GM12878 (cell line): ENCODE results near the gene NOXA1. TPM values are rescaled to one million over a fixed set of nuclear protein-coding genes. Genes with fewer than 3 reads are reported as not detected.

ENCODE experiments used
- ATAC-seq: fragments of 200-7000 bp; cut with Tn5 transposase; 3 replicates; pipeline ENCODE4 v1.9.1; 2020; ENCODE audit warnings: mild to moderate bottlenecking, moderate library complexity
- BruUV-seq: library from RNA; stranded (reverse); fragments of 400-500 nt; replicated peaks from 2 replicates; lab custom pipeline; 2021; lab: Mats Ljungman, UMichigan
- CTCF ChIA-PET: fragments of 300-600 bp; sonication (Branson Sonifier 250); formaldehyde crosslinking; extraction: SDS; loops from one replicate; lab custom pipeline; 2021; ENCODE audit warnings: inconsistent platforms; lab: Yijun Ruan, JAX
- POLR2A ChIA-PET: fragments of 350-600 bp; formaldehyde crosslinking; extraction: SDS; loops from one replicate; lab custom pipeline; 2021; ENCODE audit warnings: inconsistent platforms; lab: Charles Lee
- RAD21 ChIA-PET: fragments of 300-600 bp; sonication (Branson Sonifier 250); formaldehyde crosslinking; loops from one replicate; lab custom pipeline; 2023; ENCODE audit warnings: antibody characterized with exemption; ENCODE audit not compliant: unreplicated experiment; lab: Charles Lee
- SMC1A ChIA-PET: fragments of 300-600 bp; sonication (Branson Sonifier 250); formaldehyde crosslinking; loops from one replicate; lab custom pipeline; 2023; ENCODE audit not compliant: unreplicated experiment, uncharacterized antibody; lab: Charles Lee
- DNase-seq: peaks from one replicate; pipeline ENCODE4 v3.0.0-alpha.2; 2011; ENCODE audit warnings: low read depth, low spot score
- FAIRE-seq: peaks from 3 replicates; lab custom pipeline; 2011; peaks lifted over from hg19 to GRCh38; lab: Jason Lieb, UNC
- H2AFZ ChIP-seq: 2 replicates; pipeline ENCODE4 v1.6.0; 2011; ENCODE audit warnings: low read depth, low read length, control low read depth; ENCODE audit not compliant: control insufficient read depth
- H3K27ac ChIP-seq: 2 replicates; pipeline ENCODE4 v1.5.1; 2011; ENCODE audit warnings: control low read depth; ENCODE audit not compliant: control insufficient read depth, insufficient read depth
- H3K27me3 ChIP-seq, 2 experiments: replicated peaks in 1 of 2; 2 replicates each; pipeline versions ENCODE4 v1.6.0 to v1.6.1; 2011; ENCODE audit warnings: low read length in 1 of 2; ENCODE audit not compliant: control insufficient read depth in 2 of 2, insufficient read depth in 2 of 2
- H3K36me3 ChIP-seq, 2 experiments: 2 replicates each; pipeline ENCODE4 v1.5.1; 2011; ENCODE audit warnings: low read length in 1 of 2; ENCODE audit not compliant: control insufficient read depth in 2 of 2, insufficient read depth in 2 of 2
- H3K4me1 ChIP-seq: 2 replicates; pipeline ENCODE4 v1.6.1; 2011; ENCODE audit warnings: mild to moderate bottlenecking, low read length, moderate library complexity, mixed read lengths; ENCODE audit not compliant: control insufficient read depth, insufficient read depth
- H3K4me2 ChIP-seq: 2 replicates; pipeline ENCODE4 v1.6.0; 2011; ENCODE audit warnings: control low read depth; ENCODE audit not compliant: control insufficient read depth, insufficient read depth
- H3K4me3 ChIP-seq: fragments of 200-600 bp; sonication (generic); 2 replicates; pipeline ENCODE4 v1.5.1; 2016
- H3K79me2 ChIP-seq: 2 replicates; pipeline ENCODE4 v1.6.0; 2011; ENCODE audit warnings: low read length; ENCODE audit not compliant: control insufficient read depth, insufficient read depth
- H3K9ac ChIP-seq: 2 replicates; pipeline ENCODE4 v1.8.0; 2011; ENCODE audit warnings: low read length, control low read depth, mixed read lengths; ENCODE audit not compliant: control insufficient read depth, insufficient read depth
- H3K9me3 ChIP-seq: replicated peaks from 3 replicates; pipeline ENCODE4 v1.5.1; 2011; ENCODE audit warnings: mild to moderate bottlenecking, low read length; ENCODE audit not compliant: control insufficient read depth, insufficient read depth
- H4K20me1 ChIP-seq: 2 replicates; pipeline ENCODE4 v1.6.0; 2011; ENCODE audit not compliant: control insufficient read depth, insufficient read depth
- BCLAF1 ChIP-seq: fragments of 450-650 bp; IDR thresholded peaks from 2 replicates; pipeline ENCODE4 v1.6.1; 2017; ENCODE audit warnings: antibody characterized with exemption, mild to moderate bottlenecking, moderate library complexity
- ESRRA ChIP-seq: IDR thresholded peaks from 2 replicates; pipeline ENCODE4 v1.6.1; 2012; ENCODE audit warnings: mild to moderate bottlenecking, low read length, improper control_type of control experiment
- POU2F2 ChIP-seq: IDR thresholded peaks from 3 replicates; pipeline ENCODE4 v1.6.1; 2011; ENCODE audit warnings: low read depth, mild to moderate bottlenecking, low read length, borderline replicate concordance
- STAT1 ChIP-seq: fragments of 450-650 bp; conservative IDR thresholded peaks from 2 replicates; pipeline ENCODE4 v1.6.1; 2014; ENCODE audit warnings: antibody characterized with exemption, mild to moderate bottlenecking
- WGBS: methylation state at CpG from one replicate; pipeline ENCODE4 v1.1.6; 2016; ENCODE audit warnings: low lambda C conversion rate; ENCODE audit not compliant: insufficient replicate concordance, insufficient coverage; ENCODE audit errors: missing lambda C conversion rate; 5-methylcytosine and 5-hydroxymethylcytosine counted together
- in situ Hi-C: fragments of 300-500 bp; cut with MboI; formaldehyde crosslinking; loops from 9 replicates; pipeline ENCODE4 v1.14.3; 2018; ENCODE audit warnings: mixed read lengths
- intact Hi-C: fragments of 100-400 bp; cut with micrococcal nuclease; formaldehyde crosslinking; loops from one replicate; pipeline ENCODE4 v1.14.2; 2022; ENCODE audit not compliant: unreplicated experiment
- polyA plus RNA-seq, 11 experiments: library from polyadenylated mRNA; depleted of rRNA in 4 of 11; unstranded in 6 of 11; stranded (reverse) in 5 of 11; fragments of >200 nt; fragmentation: Nextera tagmentation in 4 of 11; fragmentation: Illumina TruSeq in 1 of 11; extraction: Ambion mirVana in 4 of 11; extraction: Trizol in 1 of 11; gene quantifications; 1 replicate in 1 of 11; 2 replicates in 10 of 11; pipeline versions ENCODE4 v1.2.1 to v1.2.3, GENCODE V29; 2011 to 2016; ENCODE audit warnings: inconsistent platforms in 2 of 11, missing spikeins in 2 of 11, low read depth in 1 of 11
- total RNA-seq, 4 experiments: library from RNA; depleted of rRNA in 3 of 4; stranded (reverse); fragments of >200 nt in 3 of 4; fragmentation: Illumina TruSeq in 1 of 4; extraction: Trizol in 1 of 4; gene quantifications; 2 replicates each; pipeline versions ENCODE4 v1.2.1 to v1.2.3, GENCODE V29; 2013 to 2021
- TF ChIP-seq, protein P1 (sequence below): fragments of 450-650 bp; IDR thresholded peaks from 2 replicates; pipeline ENCODE4 v1.6.1; 2017; ENCODE audit warnings: low read depth, mild to moderate bottlenecking, moderate library complexity

Gene NOXA1
- total and polyA plus RNA-seq, 10 of the 15 experiments (the other 5 are each of a cell fraction or from before 2014, with no cell fraction given), result 0.08 to 0.20 TPM; not detected in 8

DNA sequence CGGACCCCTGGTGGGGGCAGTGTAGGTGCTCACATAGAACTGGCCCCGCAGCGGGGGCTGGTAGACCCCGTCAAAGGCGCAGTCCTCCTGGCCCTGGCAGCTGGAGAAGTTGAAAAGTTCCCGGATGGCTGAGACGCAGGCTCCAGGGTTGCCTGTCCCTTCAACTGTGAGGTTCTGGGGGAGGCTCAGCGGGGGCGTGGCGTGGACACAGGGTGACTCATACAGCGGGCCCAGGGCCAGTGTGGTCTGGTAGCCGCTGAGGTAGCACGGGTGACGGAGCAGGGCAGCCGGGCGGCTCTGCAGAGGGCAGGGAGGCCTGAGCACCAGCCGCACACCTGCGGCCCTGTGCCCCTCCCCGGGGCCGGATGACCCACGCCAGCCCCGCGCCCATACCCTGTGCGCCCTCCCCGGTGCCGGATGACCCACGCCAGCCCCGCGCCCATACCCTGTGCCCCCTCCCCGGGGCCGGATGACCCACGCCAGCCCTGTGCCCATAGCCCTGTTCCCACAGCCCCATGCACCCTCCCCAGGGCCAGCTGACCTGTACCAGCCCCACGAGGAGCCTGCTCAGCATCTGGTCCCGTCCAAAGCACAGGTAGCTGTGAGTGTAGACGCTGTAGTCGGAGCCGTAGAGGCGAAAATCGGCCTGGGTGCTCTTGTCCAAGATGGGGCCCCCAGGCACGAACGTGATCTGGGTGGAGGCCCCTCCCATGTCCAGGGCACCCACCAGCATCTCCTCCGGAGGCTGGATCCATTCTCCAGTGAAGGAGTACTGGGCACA lies 13.0 kb downstream of the NOXA1 start:
- ChIA-PET POLR2A (no interaction called here), RAD21 (no interaction called here), SMC1A (no interaction called here), CTCF (no interaction called here)
- no peak overlapping the region for H3K4me2 ChIP-seq
- FAIRE-seq, result no peak
- H3K36me3 ChIP-seq, result no peaks in the 10 kb centered on the region
- no peak overlapping the region for H3K9ac ChIP-seq
- 16% methylated on average over 36 of the region's 42 CpGs for WGBS
- H3K4me3 ChIP-seq, result no peak overlapping the region
- TF ChIP-seq STAT1 (no peak), ESRRA (no peak)
- no peaks in the 10 kb centered on the region for H4K20me1 ChIP-seq
- H3K4me1 ChIP-seq, result no peaks in the 10 kb centered on the region
- intact Hi-C loops (no loop called here), in situ Hi-C loops (no loop called here)
- H3K9me3 ChIP-seq, result no peaks in the 10 kb centered on the region
- H3K27ac ChIP-seq, result no peak overlapping the region
- no peak overlapping the region for H2AFZ ChIP-seq
- DNase-seq, result no peak
- no peaks in the 10 kb centered on the region for H3K79me2 ChIP-seq
- BruUV-seq, result no TSS peak
- peak; percentile 87 for ATAC-seq
- H3K27me3 ChIP-seq, result no peaks in the 10 kb centered on the region

DNA sequence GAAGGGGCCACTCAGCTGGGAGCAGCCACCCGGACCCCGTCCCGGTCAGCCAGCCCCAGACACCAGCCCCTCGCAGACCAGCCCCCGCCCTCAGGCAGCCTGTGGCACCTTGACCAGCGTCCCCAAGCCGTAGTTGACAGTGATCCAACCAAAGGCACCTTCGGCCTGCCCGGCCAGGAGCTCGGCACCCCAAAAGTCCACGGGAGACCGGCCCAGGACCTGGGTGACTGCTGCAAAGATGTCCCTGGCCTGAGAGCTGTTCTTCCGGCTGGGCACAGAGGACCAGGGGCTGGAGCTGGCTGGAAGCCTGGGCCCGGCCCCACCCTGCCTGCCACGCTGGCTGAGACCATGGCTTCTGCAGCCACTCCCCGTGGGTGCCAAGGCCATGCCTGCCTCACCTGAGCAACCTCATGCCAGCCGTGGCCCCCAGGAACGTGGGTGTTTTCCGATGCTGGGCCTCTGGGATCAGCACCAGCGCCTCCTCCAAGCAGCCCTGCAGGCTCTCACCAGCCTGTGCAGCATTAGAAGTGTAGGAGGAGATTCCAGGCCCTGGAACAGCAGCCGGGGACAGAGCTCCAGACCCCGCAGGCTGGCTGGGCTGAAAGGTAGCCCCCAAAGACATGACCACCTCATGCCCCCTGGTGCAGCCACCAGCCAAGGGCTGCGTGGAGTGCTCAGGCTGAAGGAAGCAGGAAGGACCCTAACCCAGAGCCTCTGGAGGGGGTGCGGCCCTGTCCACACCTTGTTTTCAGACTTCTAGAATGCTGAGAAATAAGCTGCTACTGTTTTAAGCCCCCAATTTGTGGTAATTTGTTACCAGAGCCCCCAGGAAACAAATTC lies 13.8 kb downstream of the NOXA1 start:
- no peak for ATAC-seq
- FAIRE-seq, result no peak
- POLR2A ChIA-PET, result no interaction called here
- CTCF ChIA-PET, result no interaction called here
- Histone ChIP-seq H2AFZ (no peak overlapping the region), H3K4me3 (no peak overlapping the region), H3K9ac (no peak overlapping the region), H3K9me3 (no peaks in the 10 kb centered on the region), H3K79me2 (no peaks in the 10 kb centered on the region), H3K36me3 (no peaks in the 10 kb centered on the region), H3K27me3 (no peaks in the 10 kb centered on the region), H3K4me2 (no peak overlapping the region), H3K4me1 (no peaks in the 10 kb centered on the region), H4K20me1 (no peaks in the 10 kb centered on the region), H3K27ac (no peak overlapping the region)
- TF ChIP-seq, protein P1, sequence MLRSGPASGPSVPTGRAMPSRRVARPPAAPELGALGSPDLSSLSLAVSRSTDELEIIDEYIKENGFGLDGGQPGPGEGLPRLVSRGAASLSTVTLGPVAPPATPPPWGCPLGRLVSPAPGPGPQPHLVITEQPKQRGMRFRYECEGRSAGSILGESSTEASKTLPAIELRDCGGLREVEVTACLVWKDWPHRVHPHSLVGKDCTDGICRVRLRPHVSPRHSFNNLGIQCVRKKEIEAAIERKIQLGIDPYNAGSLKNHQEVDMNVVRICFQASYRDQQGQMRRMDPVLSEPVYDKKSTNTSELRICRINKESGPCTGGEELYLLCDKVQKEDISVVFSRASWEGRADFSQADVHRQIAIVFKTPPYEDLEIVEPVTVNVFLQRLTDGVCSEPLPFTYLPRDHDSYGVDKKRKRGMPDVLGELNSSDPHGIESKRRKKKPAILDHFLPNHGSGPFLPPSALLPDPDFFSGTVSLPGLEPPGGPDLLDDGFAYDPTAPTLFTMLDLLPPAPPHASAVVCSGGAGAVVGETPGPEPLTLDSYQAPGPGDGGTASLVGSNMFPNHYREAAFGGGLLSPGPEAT, result no peak
- TF ChIP-seq POU2F2 (no peak), BCLAF1 (no peak)
- SMC1A ChIA-PET, result no interaction called here
- BruUV-seq, result no TSS peak
- in situ Hi-C loops, result no loop called here
- RAD21 ChIA-PET, result no interaction called here
- DNase-seq, result no peak
- 53% methylated on average over 19 of the region's 24 CpGs for WGBS
- intact Hi-C loops, result no loop called here
